Measurements from ENCODE around the gene HNRNPLL. TPM values are rescaled to one million over a fixed set of nuclear protein-coding genes. Genes with fewer than 3 reads are reported as not detected.

The HNRNPLL gene
- total RNA-seq, 1 donor from 2014 or later, result 56.8 TPM

DNA sequence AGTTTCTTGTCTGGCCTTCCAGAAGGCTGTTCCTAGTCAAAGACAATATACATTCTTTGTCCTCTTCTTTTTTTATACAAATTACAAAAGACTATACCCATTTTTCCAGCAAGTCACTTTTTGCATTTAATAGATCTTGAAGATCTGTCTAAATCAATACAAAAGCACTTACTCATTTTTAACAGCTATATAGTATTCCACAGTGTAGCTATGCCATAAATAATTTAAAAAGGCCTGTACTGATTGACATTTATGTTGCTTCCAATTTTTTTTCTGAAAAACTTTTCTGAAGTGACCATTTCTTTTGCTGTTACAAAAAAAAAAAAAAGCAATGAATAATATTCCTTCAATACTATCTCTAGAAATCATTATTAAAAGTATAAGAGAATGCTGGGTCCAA, 30.3 kb upstream of the HNRNPLL start:
- ATAC-seq, result no peak
- Histone ChIP-seq H3K27me3 (no peaks in the 10 kb centered on the region), H3K4me3 (no peak overlapping the region), H3K27ac (no peak overlapping the region), H3K36me3 (no peaks in the 10 kb centered on the region), H3K9me3 (no peaks in the 10 kb centered on the region), H3K4me1 (no peaks in the 10 kb centered on the region)
- no peak for DNase-seq
- intact Hi-C loops (cut with DNase I), result no loop called here
- no peak for TF ChIP-seq CTCF (IDR thresholded peaks at IDR 0.05)

DNA sequence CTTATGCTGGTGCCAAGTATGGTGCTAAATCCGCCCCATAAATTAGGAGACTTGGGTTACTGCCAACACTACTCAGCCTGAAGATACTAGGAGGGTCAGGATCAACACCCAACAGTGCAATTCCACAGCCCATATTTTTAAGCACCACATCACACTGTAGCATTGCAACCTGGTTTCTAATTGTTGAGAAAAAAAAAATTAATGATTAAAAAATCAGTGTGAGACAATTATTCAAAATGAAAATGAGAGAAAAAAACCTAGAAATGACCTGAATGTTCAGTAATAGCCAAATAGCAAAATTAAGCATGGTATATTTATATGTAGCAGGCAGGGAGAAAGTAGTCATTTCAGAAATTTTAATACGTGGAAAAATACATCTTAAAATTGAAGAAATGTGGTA, 29.2 kb upstream of the HNRNPLL start:
- no peak for ATAC-seq
- Histone ChIP-seq H3K27me3 (no peaks in the 10 kb centered on the region), H3K9me3 (no peaks in the 10 kb centered on the region), H3K4me1 (no peaks in the 10 kb centered on the region), H3K4me3 (no peak overlapping the region), H3K36me3 (no peaks in the 10 kb centered on the region), H3K27ac (no peak overlapping the region)
- DNase-seq, result no peak
- intact Hi-C loops (cut with DNase I), result no loop called here
- TF ChIP-seq CTCF (IDR thresholded peaks at IDR 0.05), result no peak

DNA sequence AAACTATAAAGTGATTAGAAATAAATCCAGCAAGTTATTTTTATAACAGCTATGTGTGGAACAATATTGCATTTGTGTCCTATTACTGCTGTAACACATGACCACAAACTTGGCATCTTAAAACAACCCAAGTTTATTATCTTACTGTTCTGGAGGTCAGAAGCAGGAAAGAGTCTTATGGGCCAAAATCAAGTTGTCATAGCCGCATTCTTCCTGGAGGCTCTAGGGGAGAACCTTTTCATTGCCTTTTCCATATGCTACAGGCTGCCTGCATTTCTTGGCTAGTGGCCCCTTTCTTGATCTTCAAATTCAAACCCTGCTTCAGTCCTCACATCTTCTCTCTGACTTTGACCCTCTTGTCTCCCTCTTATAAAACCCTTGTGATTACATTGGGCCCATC, 27.0 kb upstream of the HNRNPLL start:
- TF ChIP-seq CTCF (IDR thresholded peaks at IDR 0.05), result no peak
- Histone ChIP-seq H3K9me3 (no peaks in the 10 kb centered on the region), H3K36me3 (no peaks in the 10 kb centered on the region), H3K27me3 (no peaks in the 10 kb centered on the region), H3K27ac (no peak overlapping the region), H3K4me3 (no peak overlapping the region), H3K4me1 (no peaks in the 10 kb centered on the region)
- ATAC-seq (no peak), DNase-seq (no peak)
- intact Hi-C loops (cut with DNase I), result no loop called here

DNA sequence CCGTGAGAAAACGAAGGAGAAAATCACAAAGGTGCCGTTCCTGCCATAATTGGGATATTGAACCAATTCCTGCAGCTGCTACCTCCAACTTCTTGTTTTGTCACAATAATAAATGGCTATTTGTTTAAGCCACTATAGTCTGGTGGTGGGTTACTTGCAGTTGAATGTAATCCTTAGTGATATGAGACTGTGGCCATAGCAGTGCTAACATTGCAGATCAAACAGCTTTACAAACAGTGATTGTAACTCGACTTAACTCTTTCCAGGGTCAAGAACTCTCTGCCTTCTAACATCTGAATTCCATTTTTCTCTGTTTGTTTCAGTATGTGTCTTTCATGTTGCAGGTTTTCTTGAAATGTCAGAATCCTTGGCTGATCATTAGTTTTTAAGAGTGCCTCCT, 24.7 kb upstream of the HNRNPLL start:
- Histone ChIP-seq H3K36me3 (no peaks in the 10 kb centered on the region), H3K9me3 (no peaks in the 10 kb centered on the region), H3K4me3 (no peak overlapping the region), H3K27ac (no peak overlapping the region), H3K4me1 (no peaks in the 10 kb centered on the region), H3K27me3 (no peaks in the 10 kb centered on the region)
- intact Hi-C loops (cut with DNase I), result no loop called here
- ATAC-seq, result no peak
- DNase-seq, result no peak
- no peak for TF ChIP-seq CTCF (IDR thresholded peaks at IDR 0.05)

DNA sequence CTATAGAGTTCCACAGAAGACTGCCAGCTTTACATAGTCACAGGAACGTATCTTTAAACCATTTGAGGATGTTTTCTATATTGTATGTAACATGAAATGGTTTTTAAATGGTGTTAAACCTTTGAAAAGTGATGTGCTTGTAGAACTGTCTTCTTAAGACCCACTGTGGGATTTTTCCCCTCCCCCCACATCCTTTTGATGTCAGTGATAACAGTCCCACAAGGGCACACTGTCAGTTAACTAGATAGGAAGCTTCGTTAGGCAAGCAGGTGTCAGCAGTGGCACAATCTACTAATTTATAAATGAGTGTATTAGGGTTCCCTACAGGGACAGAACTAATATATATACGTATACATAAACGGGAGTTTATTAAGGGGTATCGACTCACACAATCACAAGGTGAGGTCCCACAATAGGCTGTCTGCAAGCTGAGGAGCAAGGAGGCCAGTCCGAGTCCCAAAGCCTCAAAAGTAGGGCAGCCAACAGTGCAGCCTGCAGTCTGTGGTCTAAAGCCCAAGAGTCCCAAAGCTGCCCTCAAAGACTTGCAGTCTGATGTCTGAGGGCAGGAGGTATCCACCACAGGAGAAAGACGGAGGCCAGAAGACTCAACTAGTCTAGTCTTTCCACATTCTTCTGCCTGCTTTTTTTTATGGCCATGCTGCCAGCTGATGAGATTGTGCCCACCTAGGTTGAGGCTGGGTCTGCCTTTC, 23.8 kb upstream of the HNRNPLL start:
- Histone ChIP-seq H3K4me3 (no peak overlapping the region), H3K4me1 (no peaks in the 10 kb centered on the region), H3K27me3 (no peaks in the 10 kb centered on the region), H3K9me3 (no peaks in the 10 kb centered on the region), H3K36me3 (no peaks in the 10 kb centered on the region), H3K27ac (no peak overlapping the region)
- DNase-seq (no peak), ATAC-seq (no peak)
- intact Hi-C loops (cut with DNase I), result no loop called here
- no peak for TF ChIP-seq CTCF (IDR thresholded peaks at IDR 0.05)

GRCh38 chr2:38622210-38622609, 19.5 kb upstream of the HNRNPLL start:
- ATAC-seq (peak; percentile 83), DNase-seq (no peak)
- no peaks in the 10 kb centered on the region for H3K27me3 ChIP-seq
- intact Hi-C loops (cut with DNase I), result no loop called here
- no peak overlapping the region for H3K4me3 ChIP-seq
- H3K36me3 ChIP-seq, result no peaks in the 10 kb centered on the region
- H3K27ac ChIP-seq, result no peak overlapping the region
- TF ChIP-seq CTCF (IDR thresholded peaks at IDR 0.05), result no peak
- H3K4me1 ChIP-seq, result peaks cover 11% of the 10 kb centered on the region
- H3K9me3 ChIP-seq, result no peaks in the 10 kb centered on the region
